HCT116 (cell line): ENCODE measurements around the gene TAC4. TPM values are rescaled to one million over a fixed set of nuclear protein-coding genes. Genes with fewer than 3 reads are reported as not detected.

Source experiments
- ATAC-seq: fragments of 200-7000 bp; cut with Tn5 transposase; 2 replicates; pipeline ENCODE4 v1.9.1; 2020; ENCODE audit warnings: mild to moderate bottlenecking, moderate library complexity
- BruUV-seq: library from RNA; stranded (reverse); fragments of 400-500 nt; replicated peaks from 2 replicates; lab custom pipeline; 2021; lab: Mats Ljungman, UMichigan
- CTCF ChIA-PET: fragments of 300-600 bp; sonication (Branson Sonifier 250); formaldehyde crosslinking; loops from one replicate; lab custom pipeline; 2021; ENCODE audit warnings: antibody characterized with exemption; lab: Charles Lee
- POLR2A ChIA-PET: fragments of 300-600, 350-600 bp; sonication (Branson Sonifier 250); formaldehyde crosslinking; loops from one replicate; lab custom pipeline; 2021; ENCODE audit warnings: antibody characterized with exemption; lab: Charles Lee
- RAD21 ChIA-PET, 2 experiments: fragments of 300-600 bp; sonication (Branson Sonifier 250); formaldehyde crosslinking; loops; one replicate each; lab custom pipeline; 2023; ENCODE audit warnings: low total read pairs in 2 of 2; ENCODE audit not compliant: uncharacterized antibody in 2 of 2, unreplicated experiment in 2 of 2, low non-redundant PET in 1 of 2; lab: Charles Lee
- DNase-seq: peaks from one replicate; pipeline ENCODE4 v3.0.0-alpha.2; 2010; ENCODE audit warnings: low read depth, low spot score
- H2AFZ ChIP-seq: fragments of 200-600 bp; shearing (Covaris generic), sonication (generic); 2 replicates; pipeline ENCODE4 v1.6.1; 2017; ENCODE audit warnings: low read depth, mixed run types, mixed read lengths, antibody characterized with exemption, low read length; ENCODE audit not compliant: poor library complexity, severe bottlenecking
- H3K27ac ChIP-seq: 2 replicates; pipeline ENCODE4 v1.5.1; 2012; ENCODE audit warnings: low read depth, low read length
- H3K27me3 ChIP-seq: fragments of 200-600 bp; sonication (generic); 2 replicates; pipeline ENCODE4 v1.6.1; 2016; ENCODE audit warnings: mixed run types, low read length, mixed read lengths; ENCODE audit not compliant: insufficient read depth
- H3K36me3 ChIP-seq, 2 experiments: fragments of 200-500 bp in 1 of 2; fragments of 200-600 bp in 1 of 2; sonication (Bioruptor generic) in 1 of 2; sonication (generic) in 1 of 2; 2 replicates each; pipeline versions ENCODE4 v1.5.1 to v1.6.1; 2014 to 2016; ENCODE audit warnings: low read length in 2 of 2, inconsistent platforms in 1 of 2, mixed read lengths in 1 of 2, mixed run types in 1 of 2; ENCODE audit not compliant: insufficient read depth in 2 of 2, control insufficient read depth in 1 of 2
- H3K4me1 ChIP-seq, 2 experiments: fragments of 200-600 bp in 1 of 2; sonication (generic) in 1 of 2; 2 replicates each; pipeline versions ENCODE4 v1.5.1 to v1.6.1; 2012 to 2017; ENCODE audit warnings: low read length in 2 of 2, inconsistent platforms in 1 of 2, mild to moderate bottlenecking in 1 of 2, mixed read lengths in 1 of 2, mixed run types in 1 of 2, moderate library complexity in 1 of 2; ENCODE audit not compliant: insufficient read depth in 2 of 2, control insufficient read depth in 1 of 2
- H3K4me2 ChIP-seq: fragments of 200-600 bp; sonication (generic); 2 replicates; pipeline ENCODE4 v1.6.1; 2017; ENCODE audit warnings: mixed run types, low read length, mixed read lengths
- H3K4me3 ChIP-seq, 2 experiments: fragments of 200-600 bp in 1 of 2; sonication (generic) in 1 of 2; replicated peaks in 1 of 2; 2 replicates each; pipeline ENCODE4 v1.5.1; 2011 to 2016; ENCODE audit warnings: low read length in 2 of 2, control low read depth in 1 of 2, low read depth in 1 of 2, mild to moderate bottlenecking in 1 of 2, mixed read lengths in 1 of 2, mixed run types in 1 of 2
- H3K79me2 ChIP-seq: fragments of 200-600 bp; sonication (generic); 2 replicates; pipeline ENCODE4 v1.6.1; 2017; ENCODE audit warnings: mild to moderate bottlenecking, mixed run types, low read length, moderate library complexity, mixed read lengths; ENCODE audit not compliant: insufficient read depth
- H3K9ac ChIP-seq: fragments of 200-600 bp; sonication (generic); 2 replicates; pipeline ENCODE4 v1.6.1; 2016; ENCODE audit warnings: low read length, mixed read lengths
- H3K9me2 ChIP-seq: fragments of 200-600 bp; sonication (generic), shearing (Covaris generic); 2 replicates; pipeline ENCODE4 v1.6.1; 2017; ENCODE audit warnings: mixed run types, mild to moderate bottlenecking, moderate library complexity; ENCODE audit not compliant: insufficient read depth
- H3K9me3 ChIP-seq, 2 experiments: fragments of 200-500 bp in 1 of 2; fragments of 200-600 bp in 1 of 2; sonication (Bioruptor generic) in 1 of 2; sonication (generic) in 1 of 2; 2 replicates each; pipeline ENCODE4 v1.6.1; 2014 to 2017; ENCODE audit warnings: low read length in 2 of 2, mixed read lengths in 2 of 2, inconsistent platforms in 1 of 2, low read depth in 1 of 2, mild to moderate bottlenecking in 1 of 2, mixed run types in 1 of 2, moderate library complexity in 1 of 2; ENCODE audit not compliant: control insufficient read depth in 1 of 2, insufficient read depth in 1 of 2
- H4K20me1 ChIP-seq: fragments of 200-600 bp; sonication (generic), shearing (Covaris generic); 2 replicates; pipeline ENCODE4 v1.6.1; 2017; ENCODE audit warnings: mixed run types, mild to moderate bottlenecking, moderate library complexity; ENCODE audit not compliant: insufficient read depth
- CBX3 ChIP-seq: IDR thresholded peaks from 2 replicates; pipeline ENCODE4 v1.6.1; 2012; ENCODE audit warnings: low read depth
- CTCF ChIP-seq, 3 experiments: fragments of 200-600 bp in 1 of 3; sonication (generic) in 1 of 3; IDR thresholded peaks in 2 of 3; conservative IDR thresholded peaks in 1 of 3; 2 replicates each; pipeline ENCODE4 v1.5.1; 2012 to 2017; ENCODE audit warnings: low read depth in 2 of 3, low read length in 2 of 3, antibody characterized with exemption in 1 of 3, borderline replicate concordance in 1 of 3, control low read depth in 1 of 3, mild to moderate bottlenecking in 1 of 3, mixed read lengths in 1 of 3, mixed run types in 1 of 3, moderate library complexity in 1 of 3; ENCODE audit not compliant: insufficient read depth in 1 of 3
- EGR1 ChIP-seq: IDR thresholded peaks from 2 replicates; pipeline ENCODE4 v1.6.1; 2012; ENCODE audit warnings: low read depth
- ELF1 ChIP-seq: IDR thresholded peaks from 2 replicates; pipeline ENCODE4 v1.6.1; 2012; ENCODE audit warnings: low read depth, borderline replicate concordance
- EZH2 ChIP-seq: fragments of 200-600 bp; sonication (generic); IDR thresholded peaks from 2 replicates; pipeline ENCODE4 v1.6.1; 2017; ENCODE audit warnings: antibody characterized with exemption, mixed run types
- POLR2AphosphoS5 ChIP-seq: IDR thresholded peaks from 2 replicates; pipeline ENCODE4 v1.6.1; 2011; ENCODE audit warnings: mild to moderate bottlenecking, low read depth, low read length, moderate library complexity
- REST ChIP-seq: IDR thresholded peaks from 2 replicates; pipeline ENCODE4 v1.6.1; 2012; ENCODE audit warnings: low read depth
- YY1 ChIP-seq: IDR thresholded peaks from 2 replicates; pipeline ENCODE4 v1.6.1; 2011; ENCODE audit warnings: low read length, low read depth, moderate library complexity, mild to moderate bottlenecking; ENCODE audit not compliant: insufficient replicate concordance; ENCODE audit errors: extremely low read depth
- ZFX ChIP-seq: fragments of 450-650 bp; IDR thresholded peaks from 2 replicates; pipeline ENCODE4 v1.6.1; 2017
- intact Hi-C: fragments of 100-400 bp; cut with micrococcal nuclease; formaldehyde crosslinking; loops from 2 replicates; pipeline ENCODE4 v1.10.0; 2022
- total RNA-seq: library from RNA; stranded (reverse); gene quantifications from one replicate; pipeline ENCODE4 v1.2.1, GENCODE V29; 2021; ENCODE audit not compliant: unreplicated experiment
- TF ChIP-seq, protein P1 (sequence below): IDR thresholded peaks from 2 replicates; pipeline ENCODE4 v1.6.1; 2012

The TAC4 gene
- total RNA-seq, 1 experiment from 2014 or later: not detected

DNA sequence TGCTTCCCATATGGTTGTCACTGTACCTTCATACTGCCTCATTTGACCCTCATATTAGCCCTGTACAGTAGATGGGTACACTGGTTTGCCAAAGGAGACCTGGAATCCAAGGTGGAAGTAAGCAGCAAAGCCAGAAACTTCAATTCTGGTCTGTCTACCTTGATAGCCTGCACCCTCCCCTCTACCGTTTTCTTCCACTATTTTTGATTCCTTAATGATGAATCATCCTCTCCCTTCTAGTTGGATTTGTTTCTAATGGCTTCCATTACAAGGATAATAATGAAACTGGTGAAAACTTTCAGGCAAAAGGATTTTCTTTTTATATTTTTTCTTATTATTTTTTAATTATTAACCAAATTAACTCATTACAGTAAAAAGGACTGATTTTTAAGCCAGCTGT is 17.3 kb downstream of the TAC4 start:
- peaks cover 32 to 45% of the 10 kb centered on the region in 2 experiments for H3K36me3 ChIP-seq
- no peaks in the 10 kb centered on the region for H3K79me2 ChIP-seq
- CTCF ChIA-PET: interaction anchor here (1.4 kb wide), 1 partner anchor 274 kb away, joined by 3 read pairs; no protein-coding TSS in a partner anchor
- H3K4me2 ChIP-seq: no peak overlapping the region
- H3K9ac ChIP-seq: no peak overlapping the region
- H3K27ac ChIP-seq: no peak overlapping the region
- POLR2A ChIA-PET: no interaction called here
- ATAC-seq: no peak
- no TSS peak for BruUV-seq
- TF ChIP-seq EZH2 (no peak), ELF1 (no peak), YY1 (no peak), CTCF (IDR thresholded peaks at IDR 0.05 in 2 of 3, conservative IDR thresholded peaks at IDR 0.05 in 1 of 3; ENCODE audit: borderline replicate concordance in 1 of 3, insufficient read depth in 1 of 3, low read depth in 2 of 3, low read length in 2 of 3) (no peak), ZFX (no peak), REST (no peak), POLR2AphosphoS5 (no peak), EGR1 (no peak), CBX3 (no peak)
- TF ChIP-seq, protein P1, sequence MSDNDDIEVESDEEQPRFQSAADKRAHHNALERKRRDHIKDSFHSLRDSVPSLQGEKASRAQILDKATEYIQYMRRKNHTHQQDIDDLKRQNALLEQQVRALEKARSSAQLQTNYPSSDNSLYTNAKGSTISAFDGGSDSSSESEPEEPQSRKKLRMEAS: no peak
- H3K27me3 ChIP-seq: no peaks in the 10 kb centered on the region
- peaks cover 5% of the 10 kb centered on the region in 2 experiments; a peak in 3 of 4 replicates for H3K4me1 ChIP-seq
- no peak overlapping the region for H2AFZ ChIP-seq
- RAD21 ChIA-PET: no interaction called here
- no peaks in the 10 kb centered on the region for H4K20me1 ChIP-seq
- no peak overlapping the region for H3K4me3 ChIP-seq
- no peaks in the 10 kb centered on the region for H3K9me3 ChIP-seq
- intact Hi-C loops: no loop called here
- DNase-seq: no peak
- H3K9me2 ChIP-seq: no peaks in the 10 kb centered on the region
